H1 (cell line): ENCODE data around the gene ATAD5. TPM values are rescaled to one million over a fixed set of nuclear protein-coding genes. Genes with fewer than 3 reads are reported as not detected.

ENCODE experiments used
- CTCF ChIA-PET: fragments of 300-600 bp; sonication (Branson Sonifier 250); formaldehyde crosslinking; loops from one replicate; lab custom pipeline; 2021; ENCODE audit not compliant: partially characterized antibody; lab: Charles Lee
- POLR2A ChIA-PET: fragments of 300-600 bp; sonication (Branson Sonifier 250); formaldehyde crosslinking; loops from one replicate; lab custom pipeline; 2021; ENCODE audit warnings: inconsistent platforms; ENCODE audit not compliant: partially characterized antibody; lab: Charles Lee
- DNase-seq, 2 experiments: peaks; one replicate each; pipeline versions ENCODE4 v3.0.0 to v3.0.0-alpha.2; 2010 to 2022; ENCODE audit warnings: low spot score in 2 of 2, low read depth in 1 of 2, mixed read lengths in 1 of 2
- FAIRE-seq: peaks from 2 replicates; lab custom pipeline; 2011; peaks lifted over from hg19 to GRCh38; lab: Jason Lieb, UNC
- H2AFZ ChIP-seq: 2 replicates; pipeline ENCODE4 v1.8.1; 2012; ENCODE audit warnings: low read length, inconsistent platforms
- H2AK5ac ChIP-seq: 2 replicates; pipeline ENCODE4 v1.6.1; 2013; ENCODE audit warnings: low read depth, low read length
- H2BK120ac ChIP-seq: replicated peaks from 2 replicates; pipeline ENCODE3; 2013; ENCODE audit warnings: low read depth, low read length, inconsistent platforms
- H2BK12ac ChIP-seq: 2 replicates; pipeline ENCODE4 v1.6.1; 2013; ENCODE audit warnings: low read depth, low read length
- H2BK15ac ChIP-seq: 2 replicates; pipeline ENCODE4 v1.6.1; 2013; ENCODE audit warnings: low read length
- H2BK20ac ChIP-seq: 2 replicates; pipeline ENCODE4 v1.6.1; 2013; ENCODE audit warnings: low read length
- H2BK5ac ChIP-seq: 2 replicates; pipeline ENCODE4 v1.6.1; 2013; ENCODE audit warnings: low read depth, low read length
- H3K14ac ChIP-seq: 2 replicates; pipeline ENCODE4 v1.6.1; 2013; ENCODE audit warnings: inconsistent platforms; ENCODE audit not compliant: insufficient read length
- H3K18ac ChIP-seq: 2 replicates; pipeline ENCODE4 v1.6.1; 2013; ENCODE audit warnings: low read length; ENCODE audit errors: extremely low read depth
- H3K23ac ChIP-seq: 2 replicates; pipeline ENCODE4 v1.6.1; 2013; ENCODE audit warnings: inconsistent platforms; ENCODE audit not compliant: insufficient read length
- H3K23me2 ChIP-seq: 2 replicates; pipeline ENCODE4 v1.6.1; 2013; ENCODE audit warnings: low read depth, low read length
- H3K27ac ChIP-seq: 2 replicates; pipeline ENCODE4 v1.6.1; 2011; ENCODE audit warnings: low read depth, low read length, inconsistent platforms
- H3K27me3 ChIP-seq, 4 experiments: replicated peaks in 1 of 4; 1 replicate in 1 of 4; 2 replicates in 3 of 4; pipeline versions ENCODE4 v1.6.1 to v1.8.1; 2011 to 2013; ENCODE audit warnings: low read length in 3 of 4, mild to moderate bottlenecking in 3 of 4, inconsistent platforms in 2 of 4, mixed read lengths in 2 of 4, moderate library complexity in 1 of 4; ENCODE audit not compliant: control insufficient read depth in 3 of 4, insufficient read depth in 3 of 4; ENCODE audit errors: extremely low read depth in 1 of 4
- H3K36me3 ChIP-seq, 4 experiments: 2 replicates each; pipeline versions ENCODE4 v1.6.1 to v1.8.1; 2011 to 2013; ENCODE audit warnings: mild to moderate bottlenecking in 4 of 4, low read length in 3 of 4, moderate library complexity in 2 of 4, control low read depth in 1 of 4, inconsistent platforms in 1 of 4; ENCODE audit not compliant: insufficient read depth in 4 of 4, control insufficient read depth in 2 of 4
- H3K4ac ChIP-seq: replicated peaks from 2 replicates; pipeline ENCODE3; 2013; ENCODE audit warnings: low read length, low read depth, mixed read lengths, inconsistent platforms; ENCODE audit not compliant: insufficient read length
- H3K4me1 ChIP-seq, 4 experiments: replicated peaks in 1 of 4; 1 replicate in 1 of 4; 2 replicates in 3 of 4; pipeline versions ENCODE4 v1.6.1 to v1.8.1; 2011 to 2013; ENCODE audit warnings: low read length in 3 of 4, inconsistent platforms in 2 of 4, mixed read lengths in 1 of 4; ENCODE audit not compliant: insufficient read depth in 4 of 4, control insufficient read depth in 3 of 4
- H3K4me2 ChIP-seq, 2 experiments: 2 replicates each; pipeline versions ENCODE4 v1.6.1 to v1.8.1; 2011 to 2013; ENCODE audit warnings: low read depth in 2 of 2, low read length in 2 of 2, control low read depth in 1 of 2, inconsistent platforms in 1 of 2, mild to moderate bottlenecking in 1 of 2; ENCODE audit not compliant: insufficient read depth in 1 of 2
- H3K4me3 ChIP-seq, 4 experiments: fragments of 200-600, 300-600 bp in 1 of 4; sonication (generic), shearing (Covaris generic), sonication (Bioruptor Twin) in 1 of 4; 2 replicates each; pipeline versions ENCODE4 v1.5.1 to v1.8.1; 2011 to 2016; ENCODE audit warnings: low read length in 4 of 4, low read depth in 3 of 4, control low read depth in 2 of 4, inconsistent platforms in 2 of 4, mild to moderate bottlenecking in 2 of 4, mixed read lengths in 1 of 4, moderate library complexity in 1 of 4; ENCODE audit not compliant: insufficient read depth in 2 of 4; ENCODE audit errors: extremely low read depth in 1 of 4
- H3K56ac ChIP-seq: replicated peaks from 2 replicates; pipeline ENCODE3; 2013; ENCODE audit warnings: low read depth, mild to moderate bottlenecking, mixed read lengths, low read length, inconsistent platforms; ENCODE audit not compliant: insufficient read length
- H3K79me1 ChIP-seq: 2 replicates; pipeline ENCODE4 v1.6.1; 2013; ENCODE audit warnings: low read depth, low read length, control low read depth
- H3K79me2 ChIP-seq, 2 experiments: 2 replicates each; pipeline versions ENCODE4 v1.6.1 to v1.8.1; 2012 to 2013; ENCODE audit warnings: low read length in 2 of 2, mild to moderate bottlenecking in 2 of 2, inconsistent platforms in 1 of 2; ENCODE audit not compliant: insufficient read depth in 2 of 2, control insufficient read depth in 1 of 2
- H3K9ac ChIP-seq, 4 experiments: replicated peaks in 1 of 4; 1 replicate in 1 of 4; 2 replicates in 3 of 4; pipeline versions ENCODE4 v1.6.1 to v1.8.1; 2011 to 2013; ENCODE audit warnings: low read depth in 3 of 4, low read length in 3 of 4, control low read depth in 2 of 4, mild to moderate bottlenecking in 2 of 4, moderate library complexity in 2 of 4, inconsistent platforms in 1 of 4; ENCODE audit errors: extremely low read depth in 1 of 4
- H3K9me3 ChIP-seq, 2 experiments: 2 replicates each; pipeline versions ENCODE4 v1.6.1 to v1.8.1; 2012 to 2013; ENCODE audit warnings: mild to moderate bottlenecking in 2 of 2, moderate library complexity in 2 of 2, control low read depth in 1 of 2, inconsistent platforms in 1 of 2, low read depth in 1 of 2, low read length in 1 of 2, mixed read lengths in 1 of 2; ENCODE audit not compliant: insufficient read depth in 2 of 2
- H4K20me1 ChIP-seq, 2 experiments: replicated peaks in 1 of 2; 2 replicates each; pipeline versions ENCODE3 to v1.8.1; 2011 to 2013; ENCODE audit warnings: inconsistent platforms in 2 of 2, low read length in 2 of 2, mild to moderate bottlenecking in 1 of 2; ENCODE audit not compliant: insufficient read depth in 2 of 2, control insufficient read depth in 1 of 2
- H4K5ac ChIP-seq: 2 replicates; pipeline ENCODE4 v1.6.1; 2013; ENCODE audit warnings: low read length, low read depth, mixed read lengths, inconsistent platforms; ENCODE audit not compliant: insufficient read length
- H4K8ac ChIP-seq: 2 replicates; pipeline ENCODE4 v1.8.0; 2013; ENCODE audit warnings: mild to moderate bottlenecking, moderate library complexity, low read length, inconsistent platforms; ENCODE audit not compliant: insufficient read depth; ENCODE audit errors: extremely low read depth
- H4K91ac ChIP-seq: replicated peaks from 2 replicates; pipeline ENCODE3; 2013; ENCODE audit warnings: low read length, mixed read lengths, inconsistent platforms; ENCODE audit not compliant: insufficient read length
- ASH2L ChIP-seq: fragments of 200-600, 300-600 bp; sonication (generic); IDR thresholded peaks from one replicate; pipeline ENCODE4 v1.7.1; 2017; ENCODE audit warnings: low read length
- MAFK ChIP-seq: IDR thresholded peaks from 2 replicates; pipeline ENCODE4 v1.6.1; 2012; ENCODE audit warnings: low read depth, mild to moderate bottlenecking, improper control_type of control experiment, low read length
- NRF1 ChIP-seq: IDR thresholded peaks from 2 replicates; pipeline ENCODE4 v1.6.1; 2011; ENCODE audit warnings: mild to moderate bottlenecking, low read depth, low read length, improper control_type of control experiment
- PHF8 ChIP-seq: fragments of 200-600 bp; sonication (generic); conservative IDR thresholded peaks from 2 replicates; pipeline ENCODE4 v1.7.1; 2012; ENCODE audit warnings: low read depth, mild to moderate bottlenecking, inconsistent platforms, low read length, moderate library complexity
- POU5F1 ChIP-seq: IDR thresholded peaks from 2 replicates; pipeline ENCODE4 v1.6.1; 2011; ENCODE audit warnings: low read depth, mild to moderate bottlenecking, low read length, moderate library complexity
- SAP30 ChIP-seq: fragments of 300-600 bp; sonication (generic); IDR thresholded peaks from 2 replicates; pipeline ENCODE4 v1.7.1; 2012; ENCODE audit warnings: low read length, moderate library complexity, mild to moderate bottlenecking, inconsistent platforms; ENCODE audit not compliant: insufficient read depth, insufficient replicate concordance
- SIX5 ChIP-seq: IDR thresholded peaks from 2 replicates; pipeline ENCODE4 v1.6.1; 2011; ENCODE audit warnings: mild to moderate bottlenecking, low read depth, low read length
- TBP ChIP-seq: IDR thresholded peaks from 2 replicates; pipeline ENCODE4 v1.6.1; 2011; ENCODE audit warnings: low read depth, low read length, improper control_type of control experiment
- WGBS, 2 experiments: shearing (Covaris generic) in 1 of 2; methylation state at CpG; one replicate each; pipeline versions ENCODE4 v1.1.6 to v1.1.7; 2013 to 2015; ENCODE audit warnings: low lambda C conversion rate in 2 of 2, mixed read lengths in 2 of 2, inconsistent platforms in 1 of 2, low coverage in 1 of 2, missing lambda C conversion rate in 1 of 2; ENCODE audit not compliant: insufficient replicate concordance in 2 of 2, insufficient coverage in 1 of 2, insufficient read length in 1 of 2; ENCODE audit errors: extremely low coverage in 1 of 2, missing lambda C conversion rate in 1 of 2; 5-methylcytosine and 5-hydroxymethylcytosine counted together
- polyA plus RNA-seq, 7 experiments: library from polyadenylated mRNA; depleted of rRNA in 3 of 7; stranded (reverse) in 5 of 7; unstranded in 2 of 7; fragments of >200 nt in 5 of 7; fragments of 200-250 nt in 2 of 7; gene quantifications; 1 replicate in 5 of 7; 2 replicates in 1 of 7; 4 replicates in 1 of 7; pipeline versions ENCODE4 v1.2.1 to v1.2.3, GENCODE V29; 2011 to 2013; ENCODE audit warnings: missing spikeins in 2 of 7, mixed read lengths in 2 of 7
- total RNA-seq: library from RNA; stranded (reverse); fragmentation: NEBNext Ultra II Directional; extraction: Animal tissue kit (Norgen Biotek cat#: 25700); gene quantifications from 2 replicates; pipeline ENCODE4 v1.2.1, GENCODE V29; 2021

Gene ATAD5
- total and polyA plus RNA-seq, 2 of the 8 experiments (the other 6 are each of a cell fraction or from before 2014, with no cell fraction given), result 3.5 to 30.0 TPM

DNA sequence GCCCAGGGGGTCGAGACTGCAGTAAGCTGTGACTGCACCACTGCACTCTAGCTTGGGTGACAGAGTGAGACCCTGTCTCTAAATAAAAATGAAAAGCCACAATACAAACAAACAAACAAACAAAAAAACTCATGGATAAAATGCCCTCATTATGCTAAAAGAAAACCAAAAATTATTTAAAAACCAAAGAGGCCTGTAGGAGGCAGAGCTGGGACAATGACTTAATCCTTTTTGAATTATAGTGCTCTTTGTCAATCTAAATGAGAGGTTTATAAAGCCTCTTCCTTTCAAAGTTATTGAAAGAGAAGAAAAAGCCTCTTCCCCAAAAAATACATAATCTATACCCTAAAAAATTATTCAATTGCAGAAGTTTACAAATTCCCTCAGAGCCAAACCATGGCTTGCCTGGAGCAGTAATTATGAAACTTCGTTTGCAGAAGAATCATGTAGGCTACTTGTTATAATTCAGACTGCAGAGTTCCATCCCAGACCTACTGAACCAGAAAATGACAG, 25.8 kb upstream of the ATAD5 start:
- Histone ChIP-seq H3K4me3 (no peak overlapping the region), H2BK5ac (no peak overlapping the region), H3K27ac (no peak overlapping the region), H2BK120ac (no peak overlapping the region), H2BK15ac (no peak overlapping the region), H3K9ac (no peak overlapping the region), H3K9me3 (no peaks in the 10 kb centered on the region), H3K4ac (no peak overlapping the region), H3K79me1 (no peaks in the 10 kb centered on the region; the same call in 1 of the 2 replicates), H4K91ac (no peak overlapping the region), H3K4me2 (no peak overlapping the region), H2BK12ac (no peak overlapping the region), H3K14ac (no peak overlapping the region), H2AK5ac (no peak overlapping the region), H3K4me1 (peaks cover 0 to 2% (median under 1%) of the 10 kb centered on the region in 4 experiments; a peak in 1 of 7 replicates), H4K5ac (no peak overlapping the region), H2BK20ac (no peak overlapping the region), H3K36me3 (peaks cover 4 to 32% (median 18%) of the 10 kb centered on the region in 4 experiments; a peak in 7 of 8 replicates), H3K56ac (no peak overlapping the region), H3K23me2 (no peaks in the 10 kb centered on the region), H2AFZ (no peak overlapping the region), H4K8ac (no peak overlapping the region), H4K20me1 (peaks cover 0 to 3% of the 10 kb centered on the region in 2 experiments), H3K79me2 (peaks cover 0 to 31% of the 10 kb centered on the region in 2 experiments; a peak in 2 of 4 replicates), H3K23ac (no peak overlapping the region), H3K18ac (no peak overlapping the region), H3K27me3 (no peaks in the 10 kb centered on the region)
- FAIRE-seq, result no peak
- ChIA-PET CTCF (interaction anchor here (0.7 to 1.6 kb wide), 5 partner anchors 12 to 357 kb away, joined by 3 to 8 read pairs (median 3); partner anchors contain the start of gene CRLF3), POLR2A (interaction anchor here (1.6 kb wide), 1 partner anchor 14 kb away, joined by 8 read pairs; no protein-coding TSS in a partner anchor)
- DNase-seq, result no peak
- 89% methylated on average over 2 of the region's 2 CpGs; no CpG with 5 or more reads in 1 of the 2 experiments for WGBS, 2 experiments
- no peak for TF ChIP-seq PHF8
- TF ChIP-seq SIX5, result no peak
- no peak for TF ChIP-seq NRF1
- TF ChIP-seq MAFK, result no peak
- TF ChIP-seq SAP30, result no peak
- TF ChIP-seq POU5F1, result no peak
- TF ChIP-seq ASH2L, result no peak
- TF ChIP-seq TBP, result no peak
